ENCODE data around the gene MCF2L.
"Not testable (repeated sequence)": the region's sequence is repeated elsewhere in the genome, so short reads cannot be mapped to it uniquely, and the experiment has no call there.

The MCF2L gene

DNA sequence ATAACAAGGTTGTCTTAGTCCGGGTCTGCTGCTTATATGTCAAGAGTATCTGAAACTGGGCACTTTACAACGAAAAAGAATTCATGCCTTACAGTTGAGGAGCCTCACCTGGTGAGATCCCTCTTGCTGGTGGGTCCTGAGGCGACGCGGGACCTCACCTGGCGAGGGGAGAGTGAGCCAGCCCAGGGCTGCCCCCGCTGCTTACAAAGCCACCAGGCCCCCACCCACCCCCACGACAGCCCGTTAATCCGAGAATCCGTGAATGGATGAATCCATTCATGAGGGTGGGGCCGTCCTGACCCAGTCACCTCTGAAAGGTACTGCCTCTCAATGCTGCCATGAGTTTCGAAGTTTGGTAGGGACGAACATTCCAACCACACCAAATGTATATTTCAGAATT, 82.6 kb downstream of the MCF2L start:
- no peak for DNase-seq

- DNase-seq, result no peak
Observed at GRCh38 chr13:113052206-113052605, 83.2 kb downstream of the MCF2L start.

GRCh38 chr13:113052971-113053370, 84.0 kb downstream of the MCF2L start:
- DNase-seq, result no peak

GRCh38 chr13:113053376-113053775, 84.4 kb downstream of the MCF2L start:
- DNase-seq, result no peak

DNA sequence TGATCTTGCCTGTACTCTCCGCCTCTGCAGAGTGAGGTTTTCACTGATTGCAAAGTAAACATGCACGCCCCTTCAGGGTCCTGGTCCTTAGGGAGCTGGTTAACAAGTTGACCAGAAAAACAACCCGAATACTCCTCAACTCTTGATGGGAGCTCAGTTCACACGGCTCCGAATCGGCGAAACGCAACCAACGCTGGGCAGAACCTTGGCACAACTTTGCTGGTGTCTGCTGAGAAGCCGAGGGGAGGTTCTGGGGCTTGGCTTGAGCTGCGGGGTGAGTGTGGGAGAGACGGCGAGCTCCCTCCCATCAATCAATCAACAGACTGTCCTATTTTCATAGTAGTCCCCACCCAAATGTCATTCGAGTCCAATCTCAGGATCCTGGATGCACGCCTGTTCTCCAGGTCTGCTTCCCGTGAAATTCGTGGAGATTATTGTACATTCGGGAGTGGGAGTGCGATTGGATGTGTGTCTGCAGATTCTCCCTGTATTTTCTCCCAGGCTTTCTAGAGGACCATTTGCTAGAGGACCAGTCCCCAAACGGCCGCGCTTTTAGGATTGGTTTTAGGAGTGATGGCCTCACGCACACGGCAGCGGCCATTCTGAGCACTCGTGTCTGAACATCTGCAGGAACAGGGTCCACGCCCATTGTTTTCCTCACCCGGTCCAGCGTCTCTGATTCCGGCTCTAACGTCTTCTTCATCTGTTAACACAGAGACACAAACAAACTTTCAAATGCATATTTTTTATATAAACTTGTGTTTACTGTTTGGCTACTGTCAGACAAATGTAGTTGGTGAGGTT, 85.0 kb downstream of the MCF2L start:
- DNase-seq, result no peak

GRCh38 chr13:113057084-113057483, 88.1 kb downstream of the MCF2L start:
- DNase-seq, result no peak

DNA sequence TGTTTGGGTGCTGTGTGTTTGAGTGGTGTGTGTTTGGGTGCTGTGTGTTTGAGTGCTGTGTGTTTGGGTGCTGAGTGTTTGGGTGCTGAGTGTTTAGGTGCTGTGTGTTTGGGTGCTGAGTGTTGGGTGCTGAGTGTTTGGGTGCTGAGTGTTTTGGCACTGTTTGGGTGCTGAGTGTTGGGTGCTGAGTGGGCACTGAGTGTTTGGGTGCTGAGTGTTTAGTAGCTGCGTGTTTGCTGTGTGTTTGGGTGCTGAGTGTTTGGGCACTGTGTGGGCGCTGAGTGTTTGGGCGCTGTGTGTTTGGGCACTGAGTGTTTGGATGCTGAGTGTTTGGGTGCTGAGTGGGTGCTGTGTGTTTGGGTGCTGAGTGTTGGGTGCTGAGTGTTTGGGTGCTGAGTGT, 88.5 kb downstream of the MCF2L start:
- not testable (repeated sequence) for DNase-seq

- DNase-seq, result no peak
Observed at GRCh38 chr13:113058129-113058987, 89.3 kb downstream of the MCF2L start.

GRCh38 chr13:113058988-113059850, 90.2 kb downstream of the MCF2L start:
- no peak for DNase-seq

DNA sequence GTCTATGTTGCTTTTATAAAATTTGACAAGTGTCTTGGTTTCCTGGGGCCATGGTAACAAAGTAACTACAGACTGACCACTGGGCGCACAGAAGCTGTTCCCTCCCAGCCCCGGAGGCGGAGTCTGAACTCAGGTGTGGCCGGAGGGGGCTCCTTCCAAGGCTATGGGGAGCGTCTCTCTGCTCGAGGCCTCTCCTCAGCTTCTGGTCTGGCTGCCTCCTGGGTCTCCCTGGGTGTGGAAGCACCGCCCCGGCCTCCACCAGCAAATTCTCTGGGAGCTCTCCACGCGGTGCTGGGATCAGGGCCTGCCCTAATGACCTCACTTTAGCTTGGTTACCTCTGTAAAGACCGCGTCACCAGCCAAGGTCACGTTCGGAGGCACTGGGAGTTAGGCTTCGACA, 90.9 kb downstream of the MCF2L start:
- DNase-seq, result no peak

DNA sequence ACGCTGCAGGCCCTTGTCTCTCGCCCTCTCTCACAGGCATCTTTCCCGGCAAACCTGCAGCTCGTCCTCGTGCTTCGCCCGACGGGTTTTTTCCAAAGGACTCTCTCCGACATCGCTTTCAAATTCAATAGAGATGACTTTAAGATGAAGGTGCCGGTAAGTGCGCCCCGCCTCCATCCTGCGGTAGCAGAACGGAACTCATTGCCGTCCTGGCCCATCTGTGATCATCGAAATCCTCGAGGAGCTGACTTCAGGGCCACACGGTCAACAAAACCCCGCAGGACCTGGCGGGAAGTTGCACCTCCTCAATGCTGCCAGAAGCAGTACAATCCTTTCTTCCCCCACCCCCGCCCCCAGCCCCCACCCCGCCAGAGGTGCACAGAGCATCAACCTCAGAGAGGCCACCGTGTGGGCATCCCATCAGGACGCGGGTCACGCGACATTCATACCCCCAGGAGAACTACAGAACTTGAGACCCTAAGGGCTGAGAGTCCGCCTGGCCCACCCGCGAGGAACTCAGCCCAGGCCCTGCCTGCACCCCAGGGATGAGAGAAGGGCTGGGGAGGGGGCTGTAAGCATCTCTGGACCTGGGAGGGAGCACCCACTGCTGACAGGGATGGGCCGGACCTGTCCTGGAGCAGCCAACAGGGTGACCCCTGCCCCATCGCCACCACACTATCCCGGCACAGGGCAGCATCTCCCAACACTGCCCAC, 91.7 kb downstream of the MCF2L start:
- DNase-seq, result no peak

DNA sequence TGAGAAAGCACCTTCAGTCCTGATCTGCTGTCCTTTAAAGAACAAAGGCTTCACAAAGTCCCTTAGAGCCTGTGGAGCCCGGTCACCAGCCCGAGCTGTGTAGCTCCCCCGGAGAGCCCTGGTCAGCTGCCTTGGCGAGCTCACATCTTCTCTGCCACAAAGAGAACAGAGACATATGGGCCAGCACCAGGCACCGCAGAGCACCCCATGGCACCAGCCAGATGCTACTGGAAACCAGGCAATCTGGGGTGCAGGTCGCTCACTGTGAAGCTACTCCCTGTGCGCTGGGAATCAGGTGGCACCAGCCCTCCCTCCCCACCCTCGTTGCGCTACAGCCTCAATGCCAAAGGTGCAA, 92.2 kb downstream of the MCF2L start:
- DNase-seq, result no peak

- DNase-seq, result no peak
Observed at GRCh38 chr13:113061796-113062425, 92.9 kb downstream of the MCF2L start.

- no peak for DNase-seq
Observed at GRCh38 chr13:113062691-113063090, 93.7 kb downstream of the MCF2L start.

- no peak for DNase-seq
Observed at GRCh38 chr13:113063091-113063491, 94.1 kb downstream of the MCF2L start.

DNA sequence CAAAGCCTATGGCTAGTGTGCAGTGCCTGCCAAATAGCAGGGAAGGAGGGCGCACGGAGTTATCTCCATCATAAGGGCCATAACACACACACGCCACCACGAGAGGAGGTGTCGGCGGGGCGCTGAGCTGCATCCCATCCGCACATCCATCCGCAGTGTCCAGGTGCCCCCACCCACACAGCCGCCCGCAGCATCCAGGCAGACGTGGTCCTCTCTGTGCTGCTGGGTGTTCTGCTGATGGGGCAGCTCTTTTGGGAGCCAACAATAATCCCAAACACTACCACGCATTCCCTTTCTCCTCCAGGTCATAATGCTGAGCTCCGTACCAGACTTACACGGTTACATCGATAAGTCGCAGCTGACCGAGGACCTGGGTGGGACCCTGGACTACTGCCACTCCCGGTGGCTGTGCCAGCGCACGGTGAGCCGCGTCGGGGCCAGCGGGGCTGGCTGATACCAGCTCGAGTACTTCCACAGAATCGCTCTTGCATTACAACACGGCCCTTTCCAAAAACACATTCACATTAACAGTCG, 95.1 kb downstream of the MCF2L start:
- DNase-seq, result no peak

GRCh38 chr13:113064534-113065405, 95.8 kb downstream of the MCF2L start:
- no peak for DNase-seq

GRCh38 chr13:113065406-113066141, 96.6 kb downstream of the MCF2L start:
- DNase-seq, result no peak

- DNase-seq, result no peak
Observed at GRCh38 chr13:113066142-113066455, 97.1 kb downstream of the MCF2L start.

- DNase-seq, result no peak
Observed at GRCh38 chr13:113066746-113067145, 97.7 kb downstream of the MCF2L start.
